B cell (primary cell): Measurements from ENCODE around the gene MAP3K6.

Source experiments
- EZH2 ChIP-seq: IDR thresholded peaks from 2 replicates; pipeline ENCODE4 v1.6.1; 2012; ENCODE audit warnings: borderline replicate concordance, low read depth, mild to moderate bottlenecking, moderate library complexity, low read length; ENCODE audit not compliant: insufficient read depth, poor library complexity, severe bottlenecking
- TF ChIP-seq, protein P1 (sequence below): fragments of 200-600 bp; IDR thresholded peaks from one replicate; pipeline ENCODE4 v1.8.0; 2022; ENCODE audit warnings: antibody characterized with exemption, mild to moderate bottlenecking

- TF ChIP-seq, protein P1, sequence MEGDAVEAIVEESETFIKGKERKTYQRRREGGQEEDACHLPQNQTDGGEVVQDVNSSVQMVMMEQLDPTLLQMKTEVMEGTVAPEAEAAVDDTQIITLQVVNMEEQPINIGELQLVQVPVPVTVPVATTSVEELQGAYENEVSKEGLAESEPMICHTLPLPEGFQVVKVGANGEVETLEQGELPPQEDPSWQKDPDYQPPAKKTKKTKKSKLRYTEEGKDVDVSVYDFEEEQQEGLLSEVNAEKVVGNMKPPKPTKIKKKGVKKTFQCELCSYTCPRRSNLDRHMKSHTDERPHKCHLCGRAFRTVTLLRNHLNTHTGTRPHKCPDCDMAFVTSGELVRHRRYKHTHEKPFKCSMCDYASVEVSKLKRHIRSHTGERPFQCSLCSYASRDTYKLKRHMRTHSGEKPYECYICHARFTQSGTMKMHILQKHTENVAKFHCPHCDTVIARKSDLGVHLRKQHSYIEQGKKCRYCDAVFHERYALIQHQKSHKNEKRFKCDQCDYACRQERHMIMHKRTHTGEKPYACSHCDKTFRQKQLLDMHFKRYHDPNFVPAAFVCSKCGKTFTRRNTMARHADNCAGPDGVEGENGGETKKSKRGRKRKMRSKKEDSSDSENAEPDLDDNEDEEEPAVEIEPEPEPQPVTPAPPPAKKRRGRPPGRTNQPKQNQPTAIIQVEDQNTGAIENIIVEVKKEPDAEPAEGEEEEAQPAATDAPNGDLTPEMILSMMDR: no peak
- no peak for TF ChIP-seq EZH2
Observed at GRCh38 chr1:27343639-27344025, 23.1 kb downstream of the MAP3K6 start.
